ENCODE measurements around the gene MAD1L1.

MAD1L1 gene

DNA sequence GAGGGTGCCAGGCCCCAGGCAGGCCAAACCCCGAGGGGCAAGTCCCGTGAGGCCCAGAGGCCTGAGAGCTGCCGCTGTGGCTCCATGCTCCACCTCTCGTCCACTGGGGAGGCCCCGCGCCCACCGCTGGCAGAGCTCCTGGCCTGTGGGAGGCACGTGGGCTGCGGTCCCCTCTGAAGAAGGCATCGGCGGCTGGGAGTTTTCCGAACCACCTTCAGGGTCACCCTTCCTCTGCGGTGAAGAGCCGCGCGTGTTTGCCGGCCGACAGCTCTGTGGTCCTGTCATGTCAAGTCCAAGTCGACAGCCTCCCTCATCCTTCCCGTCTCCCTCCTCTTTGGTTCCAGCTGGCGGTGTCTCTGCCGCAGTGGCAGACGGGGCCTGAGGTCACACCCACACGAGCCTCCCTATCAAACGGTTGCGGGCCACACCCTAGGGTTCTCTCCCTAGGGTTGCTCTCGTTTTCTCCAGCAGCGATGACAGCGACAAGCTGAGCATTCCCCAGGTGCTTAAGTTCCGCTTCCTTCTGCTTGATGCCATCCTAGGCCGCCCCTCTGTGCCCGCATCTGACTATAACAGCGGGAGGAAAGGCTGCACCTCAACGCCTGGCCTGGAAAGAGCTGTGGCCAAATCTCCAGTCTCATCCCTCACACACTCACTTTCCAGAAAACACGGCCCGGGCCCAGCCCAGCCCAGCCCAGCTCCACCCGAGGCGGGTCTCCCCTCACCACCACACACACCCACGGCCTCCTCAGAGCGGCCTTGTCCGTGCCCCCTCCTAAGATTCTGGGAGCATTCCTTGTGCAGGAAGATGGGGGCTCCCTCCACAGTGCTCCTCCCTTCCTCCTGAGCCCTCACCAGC is 377.6 kb downstream of the MAD1L1 start:
- no peaks in the 10 kb centered on the region for H3K9me3 Mint-ChIP-seq
- peak overlapping the region; percentile 12 for H3K27ac Mint-ChIP-seq
- H3K4me3 Mint-ChIP-seq: no peak overlapping the region
- H3K36me3 Mint-ChIP-seq: no peaks in the 10 kb centered on the region
- no peaks in the 10 kb centered on the region for H3K27me3 Mint-ChIP-seq
- H3K4me1 Mint-ChIP-seq: peaks cover 7% of the 10 kb centered on the region

DNA sequence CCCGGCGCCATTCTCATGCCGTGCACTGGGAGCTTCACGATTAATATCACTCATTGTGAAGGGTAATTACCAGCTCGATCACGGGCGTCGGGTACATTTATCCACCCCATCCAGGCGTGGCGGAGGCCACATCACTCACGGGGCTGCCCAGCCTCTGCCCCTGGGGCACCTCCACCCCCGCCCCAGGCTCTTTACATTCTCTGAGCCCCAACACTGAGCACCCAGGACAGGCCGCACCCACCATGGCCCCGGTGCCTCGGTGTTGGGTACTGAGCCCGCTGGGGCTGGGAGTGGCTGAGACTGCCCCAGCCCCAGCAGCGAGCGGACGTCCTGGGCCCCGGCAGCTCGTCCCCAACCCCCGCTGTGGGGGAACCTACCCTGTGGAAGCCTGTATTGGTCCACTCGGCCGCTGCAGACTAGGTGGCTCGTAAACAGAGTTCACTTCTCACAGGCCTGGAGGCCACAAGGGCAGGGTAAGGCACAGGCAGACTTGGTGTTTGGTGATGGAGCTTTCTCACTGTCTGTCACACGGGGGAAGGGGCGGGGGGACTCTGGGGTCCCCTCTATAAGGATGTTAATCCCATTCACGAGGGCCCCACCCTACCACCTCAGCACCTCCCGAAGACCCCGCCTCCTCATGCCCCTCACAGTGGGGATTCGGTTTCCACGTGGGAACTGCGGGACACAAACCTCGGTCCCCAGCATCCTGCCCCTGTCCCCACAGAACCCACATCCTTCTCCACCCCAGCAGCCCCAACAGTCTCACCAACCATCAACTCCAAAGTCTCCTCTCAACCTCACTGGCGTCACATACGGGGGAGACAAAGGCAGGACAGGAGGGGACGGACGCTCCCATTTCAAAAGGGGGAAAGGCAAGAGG is 378.5 kb downstream of the MAD1L1 start:
- Mint-ChIP-seq H3K27me3 (no peaks in the 10 kb centered on the region), H3K4me3 (no peak overlapping the region), H3K4me1 (peaks cover 7% of the 10 kb centered on the region), H3K9me3 (no peaks in the 10 kb centered on the region), H3K36me3 (no peaks in the 10 kb centered on the region), H3K27ac (peak overlapping the region; percentile 59)

DNA sequence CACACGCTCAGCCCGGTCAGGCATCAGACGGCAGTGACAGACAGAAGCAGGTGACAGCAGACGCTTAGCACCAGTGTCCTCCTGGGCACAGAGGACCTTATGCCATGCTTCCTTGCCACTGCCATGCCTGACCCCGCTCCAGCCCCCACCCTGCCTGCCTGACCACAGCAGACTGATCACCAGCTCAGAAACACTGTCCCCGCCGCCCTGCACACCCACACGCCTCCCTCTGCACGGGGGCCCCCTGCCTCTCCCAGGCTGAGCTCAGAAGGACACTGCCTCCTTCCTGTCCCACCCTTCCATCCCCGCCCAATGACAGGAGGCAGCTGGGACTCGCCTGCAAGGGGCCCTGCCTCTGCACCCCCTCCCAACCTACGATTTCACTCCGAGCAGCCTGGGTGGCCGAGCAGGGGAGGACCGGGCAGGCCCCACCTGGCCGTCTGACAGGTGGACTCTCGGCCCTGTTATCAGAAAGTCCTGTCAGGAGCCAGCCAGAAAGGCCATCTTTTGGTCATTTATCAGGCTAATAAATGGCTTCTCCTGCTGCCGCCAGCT is 379.2 kb downstream of the MAD1L1 start:
- Mint-ChIP-seq H3K4me3 (no peak overlapping the region), H3K9me3 (no peaks in the 10 kb centered on the region), H3K27ac (peak overlapping the region; percentile 23), H3K27me3 (no peaks in the 10 kb centered on the region), H3K4me1 (peaks cover 7% of the 10 kb centered on the region), H3K36me3 (no peaks in the 10 kb centered on the region)

DNA sequence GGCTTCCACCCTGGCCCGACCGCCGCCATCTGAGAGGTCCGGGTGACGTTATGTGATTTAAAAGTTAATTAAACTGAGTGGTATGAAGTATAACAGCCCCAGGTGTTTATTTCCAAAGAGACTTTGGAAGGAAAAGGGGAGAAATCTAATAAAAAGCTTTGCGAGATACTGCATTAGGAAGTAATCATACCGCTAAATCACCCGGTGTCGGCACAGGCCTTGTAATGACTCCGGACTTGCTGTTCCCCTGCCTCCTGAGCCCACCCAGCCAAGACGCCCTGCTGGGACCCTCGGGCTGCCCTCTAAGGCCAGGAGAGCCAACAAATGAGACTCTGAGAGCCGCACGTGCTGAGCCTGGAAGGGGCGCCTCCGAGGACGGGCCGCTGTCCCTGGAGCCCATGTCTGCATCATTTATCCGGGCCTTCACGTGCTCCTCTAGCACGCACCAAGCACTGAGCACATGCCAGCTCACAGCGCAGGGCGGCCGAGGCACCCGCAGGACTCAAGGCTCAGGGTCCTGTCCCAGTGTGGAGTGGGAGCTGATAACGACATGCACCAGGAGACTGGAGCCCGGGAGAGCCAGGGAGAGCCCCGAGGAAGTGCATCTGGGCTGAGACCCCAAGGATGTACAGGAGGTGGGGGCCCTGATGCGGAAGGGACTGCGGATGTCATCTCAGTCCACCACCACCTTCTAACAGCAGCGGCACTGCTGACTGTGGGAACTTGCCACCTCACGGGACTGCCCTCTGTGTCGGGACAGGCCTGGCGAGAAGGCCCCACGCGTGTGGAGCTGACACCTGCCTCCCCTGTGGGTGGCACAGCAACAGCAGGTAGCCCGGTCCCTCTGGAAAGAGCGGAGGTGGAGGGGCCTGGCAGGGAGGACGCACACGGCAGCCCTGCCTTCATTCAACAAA is 380.0 kb downstream of the MAD1L1 start:
- Mint-ChIP-seq H3K36me3 (no peaks in the 10 kb centered on the region), H3K4me1 (peaks cover 7% of the 10 kb centered on the region), H3K9me3 (no peaks in the 10 kb centered on the region), H3K27ac (peak overlapping the region; percentile 23), H3K27me3 (no peaks in the 10 kb centered on the region), H3K4me3 (no peak overlapping the region)

GRCh38 chr7:1851721-1852516 is 380.8 kb downstream of the MAD1L1 start:
- no peak overlapping the region for H3K4me3 Mint-ChIP-seq
- H3K4me1 Mint-ChIP-seq: peaks cover 7% of the 10 kb centered on the region
- H3K9me3 Mint-ChIP-seq: no peaks in the 10 kb centered on the region
- H3K36me3 Mint-ChIP-seq: no peaks in the 10 kb centered on the region
- no peaks in the 10 kb centered on the region for H3K27me3 Mint-ChIP-seq
- peak overlapping the region; percentile 6 for H3K27ac Mint-ChIP-seq

GRCh38 chr7:1850976-1851571 is 381.7 kb downstream of the MAD1L1 start:
- Mint-ChIP-seq H3K36me3 (peaks cover 2% of the 10 kb centered on the region), H3K4me3 (no peak overlapping the region), H3K27ac (peak overlapping the region; percentile 6), H3K9me3 (no peaks in the 10 kb centered on the region), H3K27me3 (no peaks in the 10 kb centered on the region), H3K4me1 (peaks cover 7% of the 10 kb centered on the region)

DNA sequence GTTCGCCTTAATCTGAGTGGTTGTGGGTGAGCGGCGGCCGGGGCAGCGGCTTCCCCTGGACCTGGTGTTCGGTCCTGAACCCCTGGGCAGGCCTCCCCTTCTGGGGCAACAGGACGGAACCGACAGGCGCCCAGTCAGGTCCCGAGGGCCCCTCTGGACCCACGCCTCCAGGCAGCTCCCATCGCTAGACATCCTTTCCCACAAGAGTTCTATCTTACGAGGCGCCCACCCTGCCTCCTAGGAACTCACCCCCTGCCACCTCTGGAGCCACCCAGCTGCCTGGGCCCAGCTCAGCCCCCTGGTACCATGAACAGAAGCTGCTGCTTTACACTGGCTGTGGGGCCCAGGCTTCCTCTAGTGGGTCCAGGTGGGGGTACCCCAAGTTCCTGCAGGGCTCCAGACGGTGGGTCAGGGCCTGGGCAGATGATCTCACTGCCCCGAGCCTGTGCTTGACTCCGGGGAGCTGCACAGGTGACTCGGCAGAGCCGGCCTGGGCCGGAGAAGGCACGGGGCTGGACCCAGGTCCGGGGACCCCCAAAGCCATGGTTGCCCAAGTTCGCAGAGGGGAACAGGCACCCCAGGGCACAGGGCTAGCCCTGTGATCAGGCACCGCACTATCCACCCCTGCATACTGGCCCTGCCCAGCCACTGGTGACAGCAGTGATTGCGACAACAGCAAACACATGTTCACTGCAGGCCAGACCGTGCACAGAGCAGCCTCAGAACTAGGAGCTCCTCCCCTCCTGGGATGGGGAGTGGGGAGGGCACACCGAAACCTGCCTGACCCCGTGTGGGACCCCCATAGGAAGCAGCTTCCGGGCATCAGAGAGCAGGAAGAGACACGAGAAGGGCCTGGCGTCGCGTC is 382.4 kb downstream of the MAD1L1 start:
- Mint-ChIP-seq H3K36me3 (peaks cover 4% of the 10 kb centered on the region), H3K9me3 (no peaks in the 10 kb centered on the region), H3K27ac (no peak overlapping the region), H3K4me1 (no peaks in the 10 kb centered on the region), H3K27me3 (no peaks in the 10 kb centered on the region), H3K4me3 (no peak overlapping the region)

GRCh38 chr7:1849351-1850041 is 383.2 kb downstream of the MAD1L1 start:
- Mint-ChIP-seq H3K27ac (no peak overlapping the region), H3K36me3 (peaks cover 6% of the 10 kb centered on the region), H3K4me1 (no peaks in the 10 kb centered on the region), H3K27me3 (no peaks in the 10 kb centered on the region), H3K4me3 (no peak overlapping the region), H3K9me3 (no peaks in the 10 kb centered on the region)

DNA sequence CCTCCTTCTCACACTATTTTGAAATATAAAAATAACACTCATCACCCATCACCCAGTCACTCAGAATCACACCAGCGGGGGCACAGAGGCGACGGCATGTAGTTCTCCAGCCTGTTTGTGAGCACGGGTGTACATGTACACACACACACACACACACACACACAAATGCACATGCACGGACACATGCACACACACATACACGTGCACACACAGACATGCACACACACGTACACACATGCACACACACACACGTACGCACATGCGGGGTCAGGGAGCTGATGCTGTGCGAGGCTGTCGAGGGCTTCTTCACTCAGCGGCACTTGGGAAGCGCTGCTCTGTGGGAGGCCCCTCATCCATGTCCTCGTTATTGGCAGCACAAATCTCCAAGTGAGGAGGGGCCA is 383.8 kb downstream of the MAD1L1 start:
- Mint-ChIP-seq H3K27me3 (no peaks in the 10 kb centered on the region), H3K4me1 (no peaks in the 10 kb centered on the region), H3K27ac (no peak overlapping the region), H3K36me3 (peaks cover 6% of the 10 kb centered on the region), H3K4me3 (no peak overlapping the region), H3K9me3 (no peaks in the 10 kb centered on the region)

DNA sequence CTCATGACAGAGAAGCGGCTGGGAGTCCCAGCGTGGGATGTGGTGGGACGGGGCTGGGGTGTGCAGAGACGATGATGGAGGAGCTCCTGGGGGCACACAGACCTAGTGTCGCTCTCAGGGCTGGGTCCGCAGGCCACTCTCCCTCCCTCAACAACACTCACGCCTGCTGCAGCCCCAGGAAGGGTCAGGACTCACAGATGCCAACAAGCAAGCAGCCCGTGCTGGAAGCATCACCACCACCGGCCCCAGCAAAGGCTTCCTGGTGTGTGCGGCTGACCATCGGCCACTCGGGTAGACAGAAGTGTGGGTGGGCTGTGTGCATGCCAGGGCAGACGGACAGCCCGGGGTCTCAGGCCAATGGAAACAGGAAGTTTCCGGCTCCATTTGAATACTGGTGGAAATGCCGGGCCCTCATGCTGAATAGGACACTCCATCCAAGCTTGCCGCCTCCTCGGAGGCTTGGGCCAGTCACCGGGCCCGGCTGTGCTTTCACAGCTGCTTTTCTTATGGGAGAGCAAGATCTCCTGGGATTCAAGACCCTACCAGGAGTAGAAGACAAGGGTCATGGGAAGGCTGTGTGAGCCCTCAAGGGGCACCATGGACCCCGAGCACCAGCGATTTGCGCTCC is 384.6 kb downstream of the MAD1L1 start:
- H3K9me3 Mint-ChIP-seq: no peaks in the 10 kb centered on the region
- no peaks in the 10 kb centered on the region for H3K27me3 Mint-ChIP-seq
- no peak overlapping the region for H3K4me3 Mint-ChIP-seq
- H3K27ac Mint-ChIP-seq: no peak overlapping the region
- H3K36me3 Mint-ChIP-seq: peaks cover 7% of the 10 kb centered on the region
- H3K4me1 Mint-ChIP-seq: no peaks in the 10 kb centered on the region

- no peaks in the 10 kb centered on the region for H3K9me3 Mint-ChIP-seq
- H3K4me3 Mint-ChIP-seq: no peak overlapping the region
- H3K4me1 Mint-ChIP-seq: no peaks in the 10 kb centered on the region
- no peak overlapping the region for H3K27ac Mint-ChIP-seq
- H3K27me3 Mint-ChIP-seq: no peaks in the 10 kb centered on the region
- peaks cover 9% of the 10 kb centered on the region for H3K36me3 Mint-ChIP-seq
Observed at GRCh38 chr7:1847260-1848001, 385.3 kb downstream of the MAD1L1 start.

Data from activated naive CD4-positive, alpha-beta T cell treated with anti-CD3 and anti-CD28 coated beads, Interleukin-2, amount 50 U/mL, for 24 hours (primary cell).